HG02571 (cell line): Measurements from ENCODE around the gene HPS1.

Source experiments
- ATAC-seq: cut with Tn5 transposase; IDR thresholded peaks from one replicate; pipeline ENCODE4 v1.9.1; 2021; ENCODE audit warnings: mild to moderate bottlenecking, moderate library complexity; ENCODE audit not compliant: unreplicated experiment

Gene HPS1

GRCh38 chr10:98465866-98466265, 19.1 kb upstream of the HPS1 start:
- no peak for ATAC-seq

DNA sequence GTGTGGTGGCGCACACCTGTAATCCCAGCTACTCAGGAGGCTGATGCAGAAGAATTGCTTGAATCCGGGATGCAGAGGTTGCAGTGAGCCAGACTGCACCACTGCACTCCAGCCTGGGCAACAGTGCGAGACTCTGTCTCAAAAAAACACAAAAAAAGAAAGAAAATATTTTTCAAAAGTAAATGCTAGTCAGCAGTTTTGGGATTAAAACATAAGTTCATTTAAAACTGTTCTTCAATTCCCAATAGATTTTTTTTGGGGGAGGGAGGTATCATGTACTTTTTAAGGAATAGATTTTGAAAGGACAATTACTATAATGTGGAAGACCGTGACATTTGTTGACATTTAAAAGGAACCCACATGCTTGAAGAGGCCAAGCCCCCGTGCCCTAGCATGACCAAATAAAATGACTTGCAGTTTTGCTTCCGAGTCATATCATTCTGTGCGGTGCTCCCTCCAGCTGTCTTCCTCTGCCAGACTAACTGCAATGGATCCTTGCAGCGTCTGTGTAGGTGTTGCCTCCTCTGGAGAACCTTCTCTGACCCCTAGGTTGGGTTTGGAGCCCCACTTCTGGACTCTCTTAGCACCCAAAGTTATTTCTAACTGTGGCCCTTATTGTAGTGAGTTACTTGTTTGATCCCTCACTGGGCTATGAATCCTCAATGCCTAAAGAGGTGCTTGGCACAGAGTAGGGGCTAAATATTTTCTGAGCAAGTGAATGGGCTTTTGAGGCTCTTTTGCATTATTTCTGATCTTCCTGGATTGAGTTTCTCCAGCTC, 17.4 kb upstream of the HPS1 start:
- no peak for ATAC-seq

GRCh38 chr10:98463016-98463415, 16.3 kb upstream of the HPS1 start:
- ATAC-seq, result no peak

DNA sequence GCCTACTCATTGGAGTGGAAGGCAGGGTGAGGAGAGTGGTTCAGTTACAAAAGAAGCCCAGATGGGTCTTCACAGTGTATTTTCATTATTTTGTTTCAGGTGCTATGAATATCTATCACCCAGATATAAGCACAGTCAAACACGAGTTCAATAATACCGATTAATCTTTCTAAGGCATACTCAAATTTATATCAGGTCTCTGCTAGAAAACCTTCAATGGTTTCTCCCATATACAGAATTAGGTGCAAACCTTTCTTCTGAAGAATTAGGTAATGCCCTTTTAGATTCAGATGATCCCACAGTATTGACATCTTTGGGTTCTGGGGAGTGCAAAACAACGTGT, 14.7 kb upstream of the HPS1 start:
- ATAC-seq, result no peak

DNA sequence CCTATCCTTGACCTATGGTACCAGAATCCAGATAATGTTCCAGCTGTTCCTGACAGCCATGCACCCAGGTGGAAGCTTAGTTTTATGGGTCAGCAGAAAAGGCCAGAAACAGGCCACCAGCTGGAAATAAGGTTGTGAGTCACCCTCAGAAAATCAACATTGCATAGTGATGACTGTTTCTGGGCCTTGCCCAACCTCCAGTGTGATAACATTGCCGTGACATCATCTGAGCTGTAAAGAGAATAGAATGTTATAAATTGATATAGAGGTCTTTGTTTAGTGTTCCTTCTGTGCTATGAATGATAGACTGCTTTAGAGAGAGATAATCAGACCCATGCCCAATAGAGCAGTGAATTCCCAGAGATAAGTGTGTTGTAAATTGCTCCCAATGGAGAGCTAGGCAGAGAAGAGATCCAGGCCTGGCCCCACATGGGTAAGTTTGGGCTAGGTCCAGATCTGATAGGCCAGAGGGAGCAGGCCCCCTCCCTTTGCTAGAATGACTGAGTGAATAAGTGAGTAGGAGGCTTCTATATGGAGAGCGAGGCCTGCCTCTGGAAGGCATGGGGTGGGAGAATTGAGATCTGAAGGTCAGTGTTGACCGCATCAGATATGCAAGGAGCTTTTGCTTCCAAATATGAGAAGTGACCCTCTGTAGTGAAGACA, 14.2 kb upstream of the HPS1 start:
- no peak for ATAC-seq

DNA sequence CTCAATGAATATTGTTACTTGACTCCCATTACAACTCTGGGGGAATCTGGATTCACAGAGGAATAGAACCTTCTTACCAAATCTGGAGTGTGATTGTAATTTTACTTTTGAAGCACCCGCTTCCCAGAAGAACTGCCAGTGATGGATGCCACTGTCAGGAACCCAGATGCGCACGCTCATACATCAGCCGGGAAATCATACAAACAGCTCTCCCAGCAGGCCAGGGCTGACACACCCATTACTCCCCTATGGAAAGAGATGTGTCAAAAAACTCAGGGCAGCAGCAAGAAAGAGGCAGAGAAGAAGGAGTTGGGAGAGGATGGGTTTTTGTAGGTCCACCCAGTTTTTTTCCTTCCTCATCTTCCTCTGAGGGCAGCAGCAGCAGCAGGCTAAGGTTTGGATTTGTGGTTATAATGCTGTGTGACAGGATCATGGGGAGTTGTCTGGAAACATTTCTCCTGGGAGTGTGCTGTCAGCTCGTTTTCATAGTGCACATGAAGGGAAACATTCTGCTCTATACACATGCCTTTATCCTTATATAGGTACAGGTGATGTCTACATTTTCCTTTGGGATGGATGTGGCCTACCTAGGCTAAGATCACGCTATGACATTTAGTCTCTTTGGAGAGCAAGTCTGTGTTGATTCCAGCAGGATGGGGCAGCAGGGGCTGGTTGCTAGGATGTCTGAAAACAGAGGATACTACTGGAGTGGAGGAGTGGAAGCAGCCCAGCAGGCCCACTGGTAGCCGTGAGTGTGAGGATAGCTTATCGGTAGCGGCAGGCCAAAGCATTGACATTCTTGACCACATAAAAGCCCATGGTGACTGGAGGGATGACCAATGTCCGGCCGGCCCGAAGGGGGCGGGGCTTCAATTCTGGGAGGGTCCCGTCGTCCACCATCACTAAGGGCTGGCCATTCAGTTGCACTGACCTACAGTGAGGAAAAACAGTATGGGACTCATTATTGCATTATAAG, 12.4 kb upstream of the HPS1 start:
- no peak for ATAC-seq

DNA sequence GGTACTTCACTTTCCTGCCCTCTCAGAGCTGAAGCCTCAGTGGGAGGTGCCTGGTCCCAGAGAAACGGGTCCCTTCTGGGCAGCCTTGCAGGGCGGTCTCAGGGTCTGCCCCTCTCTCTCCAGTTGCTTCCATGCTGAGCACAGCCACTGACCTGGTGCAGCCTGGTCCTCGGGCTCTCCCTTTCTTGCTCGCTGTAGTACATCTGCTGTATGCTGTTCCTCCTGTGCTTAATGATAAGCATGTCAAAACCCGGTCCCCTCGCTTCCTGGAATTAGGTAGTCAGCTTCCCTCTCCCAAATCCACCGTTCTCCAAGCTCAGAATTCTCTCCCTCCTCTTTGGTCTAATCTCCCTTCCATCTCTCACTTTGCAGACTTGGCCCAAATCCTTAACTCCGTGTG, 11.0 kb upstream of the HPS1 start:
- ATAC-seq, result no peak

DNA sequence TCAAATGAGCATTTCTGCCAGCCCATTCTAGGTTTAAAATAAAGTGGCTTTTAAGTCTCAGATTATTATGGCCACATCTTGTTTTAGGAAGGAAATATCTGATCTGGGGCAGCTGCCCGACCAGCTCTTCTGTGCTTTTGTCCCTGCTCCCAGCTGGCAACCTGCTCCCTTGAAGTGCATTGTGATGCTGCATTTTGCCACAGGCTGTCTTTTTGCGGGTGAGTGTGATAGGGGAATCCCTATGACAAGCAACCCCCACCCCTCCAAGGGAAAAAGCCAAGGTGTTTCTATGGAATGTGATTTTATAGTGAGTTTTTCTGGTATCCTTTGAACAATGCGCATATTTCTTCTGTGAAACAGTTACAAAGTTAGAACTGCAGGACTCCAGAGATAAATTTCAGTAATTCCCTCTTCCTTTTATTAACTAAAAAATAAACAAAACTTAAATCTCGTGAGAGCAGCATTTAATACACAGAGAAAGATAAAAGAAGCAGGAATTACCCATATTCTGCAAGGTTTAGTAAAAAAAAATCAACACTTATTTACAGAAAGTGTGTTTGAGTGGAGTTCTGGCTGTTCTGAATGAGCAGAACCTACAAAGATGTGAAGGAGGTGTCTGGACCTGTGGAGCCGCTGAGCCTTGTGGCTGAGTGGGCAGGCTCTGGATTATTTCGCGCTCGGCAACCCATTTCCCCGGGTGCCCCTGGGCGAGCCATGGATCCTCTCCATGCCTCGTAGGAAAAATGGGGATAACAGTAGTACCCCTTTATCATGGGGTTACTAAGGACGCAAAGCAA, 10.1 kb upstream of the HPS1 start:
- no peak for ATAC-seq

- no peak for ATAC-seq
Measured at GRCh38 chr10:98456043-98456570, 9.4 kb upstream of the HPS1 start.

DNA sequence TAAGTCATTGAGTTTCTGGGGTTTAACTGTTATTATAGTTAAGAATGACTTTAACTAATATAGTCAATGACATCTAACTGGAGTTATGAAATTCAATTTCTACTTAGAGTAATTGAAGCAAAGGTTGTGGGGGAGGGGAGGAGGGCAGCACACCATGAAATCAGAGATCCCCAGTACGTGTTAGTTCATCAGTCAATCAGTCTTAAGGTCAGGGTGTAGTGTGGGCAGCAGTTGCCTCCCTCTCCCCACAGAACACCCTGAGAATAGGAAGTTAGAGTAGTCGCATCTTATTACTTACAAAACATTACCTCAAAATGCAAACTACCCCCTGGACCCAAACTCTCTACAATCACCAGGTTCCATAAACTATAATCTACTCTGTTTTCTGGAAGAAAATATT, 7.0 kb upstream of the HPS1 start:
- no peak for ATAC-seq

- no peak for ATAC-seq
Measured at GRCh38 chr10:98450618-98451017, 3.9 kb upstream of the HPS1 start.

GRCh38 chr10:98449287-98449686, 2.6 kb upstream of the HPS1 start:
- ATAC-seq, result no peak

DNA sequence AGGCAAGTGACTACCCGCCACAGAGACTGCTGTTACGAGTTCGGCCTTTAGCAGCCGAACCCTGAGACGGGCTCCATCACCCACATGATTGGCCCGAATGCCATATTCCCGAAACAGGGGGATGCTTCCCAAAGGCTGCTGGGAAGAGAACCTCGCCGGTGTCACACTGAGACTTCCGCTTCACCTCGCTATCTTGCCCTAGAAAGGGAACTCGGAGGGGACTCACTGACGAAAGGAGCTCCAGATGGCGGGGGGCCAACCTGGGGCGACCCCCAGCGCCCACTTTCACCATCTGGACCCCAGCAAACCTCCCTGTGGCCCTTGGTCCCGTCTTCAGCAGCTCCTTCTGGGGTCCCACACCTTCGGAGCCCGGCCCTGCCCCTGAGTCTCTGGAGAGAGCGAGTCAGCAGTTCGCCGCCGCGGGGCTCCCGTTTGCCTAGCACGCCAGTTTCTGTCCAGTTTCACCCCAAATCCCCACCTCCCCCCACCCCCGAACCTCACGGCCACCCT, 529 bp downstream of the HPS1 start:
- ATAC-seq, result peak; percentile 30

DNA sequence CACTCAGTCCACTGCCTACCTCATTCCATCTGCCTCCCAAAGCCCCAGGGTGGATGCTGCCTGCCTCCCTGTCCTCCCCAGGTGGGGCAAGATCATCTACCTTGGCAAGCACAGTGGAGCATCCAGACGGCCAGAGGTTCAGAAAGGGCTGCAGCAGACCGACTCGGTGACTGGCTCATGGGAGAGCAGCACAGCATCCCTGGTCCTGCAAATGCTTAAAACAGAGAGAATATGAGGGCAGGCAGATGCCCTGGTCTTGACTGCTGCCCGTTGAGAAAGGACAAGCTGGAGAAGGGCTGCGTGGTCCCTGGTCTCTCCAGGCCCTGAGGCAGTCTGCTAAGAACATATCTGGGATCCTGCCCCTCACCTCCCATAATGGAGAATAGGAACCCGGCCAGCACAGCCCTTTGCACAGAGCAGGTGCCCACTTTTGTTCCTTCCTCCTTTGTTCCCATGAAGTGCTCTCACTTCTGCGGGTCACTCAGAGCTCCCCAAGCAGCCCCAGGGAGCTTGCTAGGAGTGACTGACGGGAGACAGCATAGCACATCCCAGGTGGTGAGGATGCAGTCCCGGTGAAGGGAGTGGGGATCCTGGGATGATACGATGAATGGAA, 1.4 kb downstream of the HPS1 start:
- ATAC-seq, result no peak

DNA sequence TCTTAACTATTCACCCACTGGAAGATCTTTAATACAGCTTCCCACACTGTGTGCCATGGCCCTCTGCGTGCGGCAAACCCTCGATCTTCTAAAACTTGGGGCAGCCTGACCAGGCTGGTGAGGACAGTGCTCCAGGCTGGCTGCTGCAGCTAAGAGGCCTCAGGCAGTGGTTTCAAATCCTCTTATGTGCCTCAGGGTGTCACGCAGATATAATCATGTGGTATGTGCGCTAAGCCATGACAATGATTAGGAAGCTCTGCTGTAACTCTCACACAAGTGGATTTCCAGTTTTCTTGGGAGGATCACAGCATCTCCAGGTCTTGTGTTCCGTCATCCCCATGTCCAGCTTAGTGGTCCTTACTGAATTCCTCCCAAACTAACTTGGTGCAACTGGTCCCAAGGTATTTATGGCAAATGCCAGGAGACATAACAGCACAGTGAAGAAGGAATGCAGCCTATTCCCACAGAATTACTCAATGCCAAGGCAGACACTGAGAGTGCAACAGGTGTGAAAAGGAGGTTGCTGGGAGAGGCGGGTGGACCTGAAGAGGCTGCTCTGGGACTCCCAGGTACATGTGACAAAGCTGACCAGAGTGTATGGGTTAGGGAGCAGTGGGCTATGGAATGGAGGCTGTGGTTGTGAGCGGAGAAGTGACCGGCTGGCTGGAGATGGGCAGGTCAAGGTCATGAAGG, 2.3 kb downstream of the HPS1 start:
- no peak for ATAC-seq

DNA sequence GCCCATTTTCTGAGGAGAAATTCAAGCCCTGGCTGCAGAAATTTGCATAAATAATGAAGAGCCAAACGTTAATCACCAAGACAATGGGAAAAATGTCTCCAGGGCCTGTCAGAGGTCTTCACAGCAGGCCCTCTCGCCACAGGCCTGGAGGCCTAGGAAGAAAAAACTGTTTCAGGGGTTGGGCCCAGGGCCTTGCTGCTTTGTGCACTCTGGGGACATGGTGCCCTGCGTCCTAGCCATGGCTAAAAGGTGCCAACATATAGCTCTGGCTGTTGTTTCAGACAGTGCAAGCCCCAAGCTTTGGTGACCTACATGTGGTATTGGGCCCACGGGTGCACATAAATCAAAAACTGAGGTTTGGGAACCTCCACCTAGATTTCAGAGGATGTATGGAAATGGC, 8.0 kb downstream of the HPS1 start:
- no peak for ATAC-seq

DNA sequence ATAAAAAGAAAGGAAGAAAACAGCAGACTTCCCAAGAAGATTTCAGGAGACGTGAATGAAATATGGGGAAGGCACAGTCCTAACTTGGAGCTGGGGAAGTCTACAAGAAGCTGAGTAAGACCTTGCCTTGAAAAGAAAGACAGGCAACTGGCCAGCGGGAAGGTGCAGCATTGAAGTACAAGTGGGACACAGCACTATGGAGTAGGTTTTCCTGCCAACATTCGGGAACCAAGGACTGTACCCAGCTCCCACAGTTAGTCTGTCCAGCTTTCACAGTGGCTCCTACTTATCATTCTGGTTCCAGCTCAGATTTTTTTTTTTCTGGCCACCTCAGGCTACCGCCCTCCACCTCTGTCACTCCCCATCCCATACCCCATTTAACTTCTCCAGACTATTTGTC, 10.0 kb downstream of the HPS1 start:
- ATAC-seq, result no peak

DNA sequence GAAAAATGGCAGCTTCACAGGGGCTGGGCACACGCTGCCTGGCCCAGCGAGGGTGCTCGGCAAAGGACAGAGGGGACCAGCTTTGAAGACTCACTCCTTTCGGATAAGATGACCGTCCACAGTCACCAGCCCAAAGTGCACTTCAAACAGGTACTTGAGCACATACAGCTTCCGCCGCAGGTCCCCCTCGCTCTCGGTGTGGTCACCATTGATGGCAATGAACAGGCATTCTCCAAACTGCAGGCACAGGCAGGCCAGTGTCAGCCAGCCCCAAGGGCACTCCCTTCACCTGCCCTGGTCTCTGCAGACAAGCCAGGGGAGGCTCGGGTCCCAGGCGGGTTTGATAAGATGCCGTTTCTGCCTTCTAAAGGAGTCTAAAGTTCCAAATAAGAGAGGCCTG, 11.6 kb downstream of the HPS1 start:
- no peak for ATAC-seq
